Neural progenitor cell (in vitro differentiated cells): ENCODE measurements around the gene TPMT.

Experiments used
- CTCF ChIP-seq: fragments of 200-600 bp; sonication (generic); IDR thresholded peaks from 2 replicates; pipeline ENCODE4 v1.5.1; 2017; ENCODE audit warnings: antibody characterized with exemption, mild to moderate bottlenecking
- EZH2 ChIP-seq: fragments of 200-600 bp; sonication (generic); IDR thresholded peaks from 2 replicates; pipeline ENCODE4 v1.6.1; 2017; ENCODE audit warnings: antibody characterized with exemption, mild to moderate bottlenecking, moderate library complexity

DNA sequence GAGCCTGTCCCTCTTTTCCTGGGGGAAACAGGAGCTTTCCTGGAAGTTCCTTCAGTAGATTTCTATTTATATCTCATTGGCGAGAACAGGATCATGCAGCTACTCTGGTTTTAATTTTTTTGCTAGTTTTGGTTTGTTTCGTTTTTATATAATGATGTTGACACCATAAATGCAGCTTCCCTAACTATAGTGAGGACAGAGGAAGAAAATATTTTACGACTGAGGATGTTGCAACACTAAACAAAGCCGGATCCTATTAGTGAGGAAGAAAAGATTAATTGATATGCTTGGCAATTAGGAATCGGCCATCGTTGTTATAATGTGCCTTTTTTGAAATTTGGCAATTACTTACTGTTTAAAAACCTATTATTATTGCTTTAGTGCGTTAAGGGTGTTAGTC lies 17.0 kb upstream of the TPMT start:
- TF ChIP-seq CTCF, result no peak
- TF ChIP-seq EZH2, result no peak
